Mesenchymal stem cell (in vitro differentiated cells and primary cell): ENCODE measurements around the gene GNG12.

Experiments used
- DNase-seq: peaks from one replicate; pipeline ENCODE4 v3.0.0-alpha.2; 2013
- H2AFZ ChIP-seq: one replicate; pipeline ENCODE4 v1.6.1; 2013; ENCODE audit warnings: low read depth, mild to moderate bottlenecking, control low read depth, inconsistent platforms, low read length, moderate library complexity
- H2AK5ac ChIP-seq: 2 replicates; pipeline ENCODE4 v1.6.1; 2013; ENCODE audit warnings: low read length, moderate library complexity, mild to moderate bottlenecking, inconsistent platforms; ENCODE audit not compliant: severe bottlenecking
- H2BK120ac ChIP-seq: one replicate; pipeline ENCODE4 v1.6.1; 2013; ENCODE audit warnings: low read depth, mild to moderate bottlenecking, inconsistent platforms, low read length, moderate library complexity
- H2BK12ac ChIP-seq, 2 experiments: one replicate each; pipeline ENCODE4 v1.6.1; 2013; ENCODE audit warnings: inconsistent platforms in 2 of 2, low read length in 2 of 2, mild to moderate bottlenecking in 2 of 2, moderate library complexity in 2 of 2, control low read depth in 1 of 2
- H2BK15ac ChIP-seq: one replicate; pipeline ENCODE4 v1.6.1; 2013; ENCODE audit warnings: mild to moderate bottlenecking, low read depth, inconsistent platforms; ENCODE audit not compliant: poor library complexity, severe bottlenecking
- H2BK5ac ChIP-seq: 2 replicates; pipeline ENCODE4 v1.6.1; 2013; ENCODE audit warnings: low read depth, mild to moderate bottlenecking, low read length, control low read depth, inconsistent platforms; ENCODE audit not compliant: poor library complexity, severe bottlenecking
- H3K14ac ChIP-seq, 2 experiments: one replicate each; pipeline ENCODE4 v1.6.1; 2013; ENCODE audit warnings: inconsistent platforms in 2 of 2, low read length in 2 of 2, control low read depth in 1 of 2, mild to moderate bottlenecking in 1 of 2, moderate library complexity in 1 of 2
- H3K18ac ChIP-seq, 2 experiments: one replicate each; pipeline ENCODE4 v1.6.1; 2013; ENCODE audit warnings: inconsistent platforms in 2 of 2, low read length in 2 of 2, control low read depth in 1 of 2, low read depth in 1 of 2, mild to moderate bottlenecking in 1 of 2
- H3K23ac ChIP-seq, 2 experiments: one replicate each; pipeline ENCODE4 v1.6.1; 2013; ENCODE audit warnings: inconsistent platforms in 2 of 2, low read length in 2 of 2, mild to moderate bottlenecking in 2 of 2, moderate library complexity in 2 of 2, control low read depth in 1 of 2
- H3K27ac ChIP-seq: 2 replicates; pipeline ENCODE4 v1.5.1; 2013; ENCODE audit warnings: mild to moderate bottlenecking, moderate library complexity, low read length, control low read depth, inconsistent platforms; ENCODE audit not compliant: poor library complexity, severe bottlenecking
- H3K27me3 ChIP-seq, 2 experiments: 2 replicates each; pipeline versions ENCODE4 v1.6.1 to v1.7.0; 2013; ENCODE audit warnings: low read length in 2 of 2, mild to moderate bottlenecking in 2 of 2, moderate library complexity in 2 of 2, control low read depth in 1 of 2, inconsistent platforms in 1 of 2; ENCODE audit not compliant: control insufficient read depth in 1 of 2, insufficient read depth in 1 of 2
- H3K36me3 ChIP-seq, 2 experiments: 2 replicates each; pipeline versions ENCODE4 v1.6.1 to v1.7.0; 2013; ENCODE audit warnings: low read length in 2 of 2, control low read depth in 1 of 2, inconsistent platforms in 1 of 2, low read depth in 1 of 2, mild to moderate bottlenecking in 1 of 2; ENCODE audit not compliant: insufficient read depth in 2 of 2, control insufficient read depth in 1 of 2
- H3K4ac ChIP-seq, 2 experiments: one replicate each; pipeline ENCODE4 v1.6.1; 2013; ENCODE audit warnings: inconsistent platforms in 2 of 2, low read length in 2 of 2, mild to moderate bottlenecking in 2 of 2, moderate library complexity in 2 of 2, control low read depth in 1 of 2, low read depth in 1 of 2
- H3K4me1 ChIP-seq: 2 replicates; pipeline ENCODE4 v1.6.1; 2013; ENCODE audit warnings: low read depth, low read length, control low read depth; ENCODE audit not compliant: control insufficient read depth, insufficient read depth
- H3K4me2 ChIP-seq: 2 replicates; pipeline ENCODE4 v1.6.1; 2013; ENCODE audit warnings: low read length, mild to moderate bottlenecking, inconsistent platforms; ENCODE audit not compliant: poor library complexity, severe bottlenecking
- H3K4me3 ChIP-seq, 2 experiments: 2 replicates each; pipeline versions ENCODE4 v1.5.1 to v1.7.0; 2013; ENCODE audit warnings: low read length in 2 of 2, mild to moderate bottlenecking in 2 of 2, control low read depth in 1 of 2, low read depth in 1 of 2; ENCODE audit not compliant: insufficient read depth in 1 of 2
- H3K79me1 ChIP-seq: replicated peaks from 2 replicates; pipeline ENCODE4 v1.6.1; 2013; ENCODE audit warnings: mild to moderate bottlenecking, control low read depth, low read length, inconsistent platforms; ENCODE audit not compliant: poor library complexity, severe bottlenecking
- H3K9ac ChIP-seq: 2 replicates; pipeline ENCODE4 v1.7.0; 2013; ENCODE audit warnings: mild to moderate bottlenecking, low read length, moderate library complexity
- H3K9me3 ChIP-seq: 2 replicates; pipeline ENCODE4 v1.7.0; 2013; ENCODE audit warnings: mild to moderate bottlenecking, low read length; ENCODE audit not compliant: control insufficient read depth
- H4K8ac ChIP-seq: one replicate; pipeline ENCODE4 v1.6.1; 2013; ENCODE audit warnings: inconsistent platforms, mild to moderate bottlenecking, low read length, moderate library complexity
- H4K91ac ChIP-seq: one replicate; pipeline ENCODE4 v1.6.1; 2013; ENCODE audit warnings: mild to moderate bottlenecking, low read length, inconsistent platforms
- WGBS: methylation state at CpG from one replicate; pipeline ENCODE4 v1.1.7; 2013; ENCODE audit warnings: mixed read lengths; 5-methylcytosine and 5-hydroxymethylcytosine counted together

Gene GNG12

GRCh38 chr1:67833602-67833940 is 304 bp upstream of the GNG12 start:
- peak overlapping the region; percentile 11 for H2AK5ac ChIP-seq
- peak overlapping the region; percentile 57 to 87 for H2BK12ac ChIP-seq
- H3K23ac ChIP-seq, result no peak overlapping the region
- WGBS, result 8% methylated on average over 20 of the region's 21 CpGs
- peak overlapping the region; percentile 21 for H2AFZ ChIP-seq
- H3K4me3 ChIP-seq, result peak overlapping the region; percentile 84 to 88
- no peaks in the 10 kb centered on the region for H3K27me3 ChIP-seq
- peak overlapping the region; percentile 99 for H2BK5ac ChIP-seq
- peak overlapping the region; percentile 99 for H3K9ac ChIP-seq
- peaks cover 0 to 5% of the 10 kb centered on the region in 2 experiments for H3K36me3 ChIP-seq
- H3K4me1 ChIP-seq, result peaks cover 13% of the 10 kb centered on the region
- peak overlapping the region; percentile 50 for H3K4me2 ChIP-seq
- peak overlapping the region; percentile 98 for H2BK120ac ChIP-seq
- H3K27ac ChIP-seq, result peak overlapping the region; percentile 68
- H3K14ac ChIP-seq, result peak overlapping the region in 1 of 2 experiments; percentile 58
- H2BK15ac ChIP-seq, result peak overlapping the region; percentile 46
- H3K4ac ChIP-seq, result peak overlapping the region; percentile 8 to 80
- peak overlapping the region; percentile 84 to 93 for H3K18ac ChIP-seq
- peak overlapping the region; percentile 97 for H4K8ac ChIP-seq
- DNase-seq, result peak; percentile 81
- peak overlapping the region; percentile 87 for H4K91ac ChIP-seq
- peaks cover 4% of the 10 kb centered on the region for H3K79me1 ChIP-seq
- no peaks in the 10 kb centered on the region for H3K9me3 ChIP-seq

GRCh38 chr1:67831850-67832513 is 1.3 kb downstream of the GNG12 start:
- Histone ChIP-seq H2BK5ac (peak overlapping the region; percentile 54), H3K4me1 (peaks cover 12% of the 10 kb centered on the region), H3K9ac (peak overlapping the region; percentile 99), H3K4ac (peak overlapping the region; percentile 1 to 2), H2AFZ (no peak overlapping the region), H2BK12ac (no peak overlapping the region), H2BK15ac (no peak overlapping the region), H3K27me3 (no peaks in the 10 kb centered on the region), H4K91ac (no peak overlapping the region), H2AK5ac (no peak overlapping the region), H3K4me3 (peak overlapping the region; percentile 66 to 84), H3K18ac (peak overlapping the region; percentile 60 to 67), H3K9me3 (no peaks in the 10 kb centered on the region), H3K4me2 (peak overlapping the region; percentile 90), H2BK120ac (peak overlapping the region; percentile 98), H3K36me3 (peaks cover 0 to 14% of the 10 kb centered on the region in 2 experiments), H4K8ac (no peak overlapping the region), H3K14ac (no peak overlapping the region), H3K27ac (peak overlapping the region; percentile 90), H3K79me1 (peaks cover 4% of the 10 kb centered on the region), H3K23ac (no peak overlapping the region)
- peak; percentile 91 for DNase-seq
- WGBS, result under 1% methylated on average over 29 of the region's 34 CpGs

GRCh38 chr1:67830928-67831830 is 2.1 kb downstream of the GNG12 start:
- no peak overlapping the region for H4K91ac ChIP-seq
- WGBS, result 28% methylated on average over 4 of the region's 7 CpGs
- peaks cover 3% of the 10 kb centered on the region for H3K79me1 ChIP-seq
- peak overlapping the region; percentile 90 for H3K27ac ChIP-seq
- peak; percentile 30 for DNase-seq
- H3K36me3 ChIP-seq, result peaks cover 0 to 14% of the 10 kb centered on the region in 2 experiments
- H3K14ac ChIP-seq, result no peak overlapping the region
- H2AK5ac ChIP-seq, result no peak overlapping the region
- H2AFZ ChIP-seq, result no peak overlapping the region
- H3K4ac ChIP-seq, result no peak overlapping the region
- H3K9me3 ChIP-seq, result no peaks in the 10 kb centered on the region
- H3K23ac ChIP-seq, result no peak overlapping the region
- peak overlapping the region in 1 of 2 experiments; percentile 60 for H3K18ac ChIP-seq
- H3K4me2 ChIP-seq, result peak overlapping the region; percentile 90
- H2BK120ac ChIP-seq, result no peak overlapping the region
- no peak overlapping the region for H2BK12ac ChIP-seq
- peak overlapping the region; percentile 66 to 84 for H3K4me3 ChIP-seq
- H2BK5ac ChIP-seq, result no peak overlapping the region
- peaks cover 12% of the 10 kb centered on the region for H3K4me1 ChIP-seq
- no peaks in the 10 kb centered on the region for H3K27me3 ChIP-seq
- peak overlapping the region; percentile 99 for H3K9ac ChIP-seq
- H2BK15ac ChIP-seq, result no peak overlapping the region
- no peak overlapping the region for H4K8ac ChIP-seq

- no peak overlapping the region for H2AFZ ChIP-seq
- H3K27ac ChIP-seq, result no peak overlapping the region
- peaks cover 3% of the 10 kb centered on the region for H3K79me1 ChIP-seq
- no peak overlapping the region for H3K14ac ChIP-seq
- no peak overlapping the region for H2AK5ac ChIP-seq
- H3K4me1 ChIP-seq, result peaks cover 12% of the 10 kb centered on the region
- no peak overlapping the region for H4K8ac ChIP-seq
- no peak overlapping the region for H2BK5ac ChIP-seq
- H3K9ac ChIP-seq, result peak overlapping the region; percentile 99
- H3K36me3 ChIP-seq, result peaks cover 0 to 14% of the 10 kb centered on the region in 2 experiments
- H3K4me2 ChIP-seq, result no peak overlapping the region
- H3K18ac ChIP-seq, result no peak overlapping the region
- no peaks in the 10 kb centered on the region for H3K9me3 ChIP-seq
- no peak overlapping the region for H2BK120ac ChIP-seq
- H2BK15ac ChIP-seq, result no peak overlapping the region
- WGBS, result 62% methylated on average over 3 of the region's 5 CpGs
- DNase-seq, result no peak
- no peaks in the 10 kb centered on the region for H3K27me3 ChIP-seq
- no peak overlapping the region for H4K91ac ChIP-seq
- no peak overlapping the region for H3K4ac ChIP-seq
- peak overlapping the region in 1 of 2 experiments; percentile 84 for H3K4me3 ChIP-seq
- H3K23ac ChIP-seq, result no peak overlapping the region
- H2BK12ac ChIP-seq, result no peak overlapping the region
Measured at GRCh38 chr1:67830226-67830625, 3.0 kb downstream of the GNG12 start.
